OCI-LY7 (cell line): Measurements from ENCODE around the gene PCDHGA1. TPM values are rescaled to one million over a fixed set of nuclear protein-coding genes. Genes with fewer than 3 reads are reported as not detected.

Source experiments
- BruUV-seq: library from RNA; stranded (reverse); fragments of 400-500 nt; replicated peaks from 2 replicates; lab custom pipeline; 2021; lab: Mats Ljungman, UMichigan
- CTCF ChIA-PET: fragments of 300-600 bp; sonication (Branson Sonifier 250); formaldehyde crosslinking; loops from one replicate; lab custom pipeline; 2022; ENCODE audit warnings: antibody characterized with exemption; ENCODE audit not compliant: unreplicated experiment; lab: Charles Lee
- POLR2A ChIA-PET: fragments of 300-600 bp; sonication (Branson Sonifier 250); formaldehyde crosslinking; loops from one replicate; lab custom pipeline; 2022; ENCODE audit warnings: antibody characterized with exemption; lab: Charles Lee
- DNase-seq: peaks from one replicate; pipeline ENCODE4 v3.0.0-alpha.2; 2015; ENCODE audit warnings: low spot score
- H2AFZ ChIP-seq: fragments of 200-600 bp; sonication (generic), shearing (Covaris generic); 2 replicates; pipeline ENCODE4 v1.6.1; 2014; ENCODE audit warnings: mild to moderate bottlenecking, antibody characterized with exemption, low read length, moderate library complexity
- H3K27ac ChIP-seq: fragments of 200-600 bp; sonication (generic); 2 replicates; pipeline ENCODE4 v1.5.1; 2014; ENCODE audit warnings: mixed run types, low read depth, mild to moderate bottlenecking, moderate library complexity, low read length, inconsistent platforms; ENCODE audit not compliant: poor library complexity, severe bottlenecking
- H3K36me3 ChIP-seq: fragments of 200-600 bp; sonication (generic); 2 replicates; pipeline ENCODE4 v1.6.1; 2014; ENCODE audit warnings: mild to moderate bottlenecking, antibody characterized with exemption, low read length, moderate library complexity, mixed read lengths; ENCODE audit not compliant: insufficient read depth
- H3K4me1 ChIP-seq: fragments of 200-600 bp; sonication (generic); 2 replicates; pipeline ENCODE4 v1.5.1; 2014; ENCODE audit warnings: mild to moderate bottlenecking, low read length; ENCODE audit not compliant: insufficient read depth, poor library complexity, severe bottlenecking
- H3K4me2 ChIP-seq: fragments of 200-600 bp; sonication (generic); 2 replicates; pipeline ENCODE4 v1.6.1; 2014; ENCODE audit warnings: mild to moderate bottlenecking, low read length
- H3K4me3 ChIP-seq: fragments of 200-600 bp; sonication (generic); 2 replicates; pipeline ENCODE4 v1.5.1; 2014; ENCODE audit warnings: mild to moderate bottlenecking, low read depth, low read length; ENCODE audit not compliant: poor library complexity, severe bottlenecking
- H3K79me2 ChIP-seq: fragments of 200-600 bp; sonication (generic); 2 replicates; pipeline ENCODE4 v1.6.1; 2016; ENCODE audit warnings: low read depth, mild to moderate bottlenecking, low read length, moderate library complexity, mixed read lengths; ENCODE audit not compliant: insufficient read depth
- H3K9me2 ChIP-seq: fragments of 200-600 bp; sonication (generic); 2 replicates; pipeline ENCODE4 v1.6.1; 2016; ENCODE audit warnings: mild to moderate bottlenecking, low read length, mixed read lengths; ENCODE audit not compliant: insufficient read depth
- H3K9me3 ChIP-seq: fragments of 200-600 bp; sonication (generic); 2 replicates; pipeline ENCODE4 v1.6.1; 2014; ENCODE audit warnings: mild to moderate bottlenecking, mixed run types, low read length, mixed read lengths
- H4K20me1 ChIP-seq: fragments of 200-600 bp; sonication (generic); 2 replicates; pipeline ENCODE4 v1.6.1; 2014; ENCODE audit warnings: mild to moderate bottlenecking, antibody characterized with exemption, low read length, moderate library complexity, mixed read lengths; ENCODE audit not compliant: insufficient read depth
- EZH2phosphoT487 ChIP-seq: fragments of 200-600 bp; sonication (generic); IDR thresholded peaks from 2 replicates; pipeline ENCODE4 v1.6.1; 2018; ENCODE audit warnings: low read depth, borderline replicate concordance, mild to moderate bottlenecking, mixed run types, antibody characterized with exemption, low read length, moderate library complexity, mixed read lengths
- intact Hi-C: fragments of 100-400 bp; cut with micrococcal nuclease; formaldehyde crosslinking; loops from one replicate; pipeline ENCODE4 v1.10.0; 2022; ENCODE audit not compliant: unreplicated experiment
- total RNA-seq, 2 experiments: library from RNA; depleted of rRNA in 1 of 2; stranded (reverse); fragments of >200 nt in 1 of 2; shearing (Covaris generic) in 1 of 2; gene quantifications; 2 replicates each; pipeline ENCODE4 v1.2.3, GENCODE V29; 2014 to 2022
- TF ChIP-seq, protein P1 (sequence below): fragments of 200-600 bp; sonication (generic); conservative IDR thresholded peaks from 2 replicates; pipeline ENCODE4 v1.5.1; 2014; ENCODE audit warnings: mild to moderate bottlenecking, antibody characterized with exemption, low read length, moderate library complexity, mixed read lengths

PCDHGA1 gene
- total RNA-seq, 2 experiments from 2014 or later, result 1.3 to 1.9 TPM

DNA sequence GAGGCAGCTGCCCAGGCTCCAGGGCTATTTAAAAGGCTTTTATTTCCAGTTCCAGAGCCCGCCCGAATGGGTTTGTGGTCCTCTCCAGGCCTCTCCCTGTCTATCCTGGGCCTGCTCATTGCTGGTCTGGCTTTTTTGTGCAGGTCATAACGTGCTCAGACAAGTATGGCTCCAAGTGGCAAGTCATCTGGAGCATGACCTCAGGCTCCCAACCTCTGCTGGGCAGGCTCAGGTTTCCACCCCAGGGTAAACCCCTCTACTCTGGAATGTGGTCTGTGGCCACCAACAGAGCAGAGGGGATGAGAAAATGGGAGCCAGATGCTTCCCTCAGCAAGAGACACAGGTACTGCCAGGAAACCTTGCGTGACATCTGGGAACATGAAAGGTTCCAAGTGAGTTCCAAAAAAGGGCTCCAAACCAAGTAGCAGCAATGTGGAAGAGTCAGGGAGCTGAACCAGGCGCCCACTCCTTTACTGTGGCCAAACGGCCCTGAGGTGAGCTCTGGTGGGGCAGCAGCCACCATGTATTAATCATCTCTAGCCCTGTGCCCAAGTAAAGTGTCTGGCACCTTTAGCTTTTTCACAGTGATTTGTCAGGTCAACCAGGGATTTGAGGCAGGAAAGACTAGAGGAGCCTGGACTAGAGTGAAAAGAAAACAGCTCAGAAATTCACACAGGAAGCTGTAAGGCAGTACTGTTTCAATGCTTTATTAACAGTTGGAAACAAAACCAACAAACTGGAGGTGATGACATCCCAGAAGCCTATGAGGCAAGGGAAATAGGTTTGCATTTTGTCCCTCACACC, 184.2 kb downstream of the PCDHGA1 start:
- H3K4me3 ChIP-seq, result peak overlapping the region; percentile 65
- H3K79me2 ChIP-seq, result peaks cover 15% of the 10 kb centered on the region; the same call in 1 of the 2 replicates
- peaks cover 79% of the 10 kb centered on the region for H3K36me3 ChIP-seq
- peak overlapping the region; percentile 99 for H3K27ac ChIP-seq
- peaks cover 90% of the 10 kb centered on the region for H3K4me1 ChIP-seq
- ChIA-PET POLR2A (interaction anchor here (0.7 to 17.7 kb wide), 19 partner anchors 8 to 197 kb away, joined by 3 to 328 read pairs (median 4); partner anchors contain the start of genes PCDHGC3, PCDHGC4 and TAF7), CTCF (interaction anchor here (0.6 to 9.6 kb wide), 8 partner anchors 12 to 84 kb away, joined by 3 to 138 read pairs (median 7); partner anchors contain the start of genes PCDHGA12 and PCDHGC3)
- no TSS peak for BruUV-seq
- intact Hi-C loops, result loop anchor here (1.0 to 10.0 kb wide), 3 partner anchors 11 to 100 kb away; partner anchors contain the start of gene DIAPH1
- H3K4me2 ChIP-seq, result peak overlapping the region; percentile 94
- no peaks in the 10 kb centered on the region for H3K9me2 ChIP-seq
- no peak overlapping the region for H2AFZ ChIP-seq
- H3K9me3 ChIP-seq, result no peaks in the 10 kb centered on the region
- H4K20me1 ChIP-seq, result no peaks in the 10 kb centered on the region
- peak; percentile 55 for DNase-seq
- TF ChIP-seq, protein P1, sequence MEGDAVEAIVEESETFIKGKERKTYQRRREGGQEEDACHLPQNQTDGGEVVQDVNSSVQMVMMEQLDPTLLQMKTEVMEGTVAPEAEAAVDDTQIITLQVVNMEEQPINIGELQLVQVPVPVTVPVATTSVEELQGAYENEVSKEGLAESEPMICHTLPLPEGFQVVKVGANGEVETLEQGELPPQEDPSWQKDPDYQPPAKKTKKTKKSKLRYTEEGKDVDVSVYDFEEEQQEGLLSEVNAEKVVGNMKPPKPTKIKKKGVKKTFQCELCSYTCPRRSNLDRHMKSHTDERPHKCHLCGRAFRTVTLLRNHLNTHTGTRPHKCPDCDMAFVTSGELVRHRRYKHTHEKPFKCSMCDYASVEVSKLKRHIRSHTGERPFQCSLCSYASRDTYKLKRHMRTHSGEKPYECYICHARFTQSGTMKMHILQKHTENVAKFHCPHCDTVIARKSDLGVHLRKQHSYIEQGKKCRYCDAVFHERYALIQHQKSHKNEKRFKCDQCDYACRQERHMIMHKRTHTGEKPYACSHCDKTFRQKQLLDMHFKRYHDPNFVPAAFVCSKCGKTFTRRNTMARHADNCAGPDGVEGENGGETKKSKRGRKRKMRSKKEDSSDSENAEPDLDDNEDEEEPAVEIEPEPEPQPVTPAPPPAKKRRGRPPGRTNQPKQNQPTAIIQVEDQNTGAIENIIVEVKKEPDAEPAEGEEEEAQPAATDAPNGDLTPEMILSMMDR, result no peak
- no peak for TF ChIP-seq EZH2phosphoT487

DNA sequence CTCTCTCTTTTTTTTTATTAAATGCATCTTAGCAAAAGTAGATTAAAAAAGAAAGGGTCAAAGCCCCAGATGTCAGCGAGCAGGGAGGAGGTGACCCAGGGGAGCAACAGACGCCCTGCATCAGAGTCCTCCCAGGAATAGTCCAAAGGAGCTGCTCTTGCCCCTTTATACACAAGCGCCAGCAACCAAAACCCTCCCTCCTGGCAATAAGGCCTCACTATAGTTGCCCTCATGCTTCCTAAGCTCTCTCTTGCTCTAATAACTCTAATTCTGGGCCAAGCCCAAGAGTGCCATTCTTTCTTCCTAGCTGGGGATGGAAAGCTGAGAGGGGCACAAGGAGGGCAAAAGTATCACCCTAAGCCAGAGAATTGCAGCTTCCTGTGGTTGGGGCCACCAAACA, 184.8 kb downstream of the PCDHGA1 start:
- H3K9me2 ChIP-seq, result no peaks in the 10 kb centered on the region
- H3K4me3 ChIP-seq, result peak overlapping the region; percentile 31
- no peak overlapping the region for H2AFZ ChIP-seq
- TSS peak; percentile 62 for BruUV-seq
- peaks cover 80% of the 10 kb centered on the region for H3K36me3 ChIP-seq
- H3K4me1 ChIP-seq, result peaks cover 90% of the 10 kb centered on the region
- CTCF ChIA-PET, result interaction anchor here (0.9 to 9.6 kb wide), 4 partner anchors 11 to 49 kb away, joined by 3 to 138 read pairs (median 10); partner anchors contain the start of gene PCDHGC3
- TF ChIP-seq, protein P1, result no peak
- TF ChIP-seq EZH2phosphoT487, result no peak
- H3K9me3 ChIP-seq, result no peaks in the 10 kb centered on the region
- H3K79me2 ChIP-seq, result peaks cover 15% of the 10 kb centered on the region; the same call in 1 of the 2 replicates
- peak overlapping the region; percentile 94 for H3K4me2 ChIP-seq
- DNase-seq, result no peak
- intact Hi-C loops, result loop anchor here (2.0 to 10.0 kb wide), 2 partner anchors 44 to 100 kb away; partner anchors contain the start of gene DIAPH1
- POLR2A ChIA-PET, result interaction anchor here (0.8 to 17.7 kb wide), 14 partner anchors 8 to 195 kb away, joined by 3 to 328 read pairs (median 4); partner anchors contain the start of genes PCDHGC3, PCDHGC4, RELL2 and TAF7
- no peaks in the 10 kb centered on the region for H4K20me1 ChIP-seq
- peak overlapping the region; percentile 99 for H3K27ac ChIP-seq
